ENCODE measurements around the gene NPSR1. TPM values are rescaled to one million over a fixed set of nuclear protein-coding genes. Genes with fewer than 3 reads are reported as not detected.
"Not testable (repeated sequence)": the region's sequence is repeated elsewhere in the genome, so short reads cannot be mapped to it uniquely, and the experiment has no call there.

NPSR1 gene
- polyA plus RNA-seq (2013, experiment 1 of 2; ENCODE audit: insufficient read length) = not detected
- polyA plus RNA-seq (2013, experiment 2 of 2; ENCODE audit: insufficient read length) = not detected

- no peak for DNase-seq
Measured at GRCh38 chr7:34657632-34658268, at the start of gene NPSR1. TSS of gene NPSR1 (plus strand) at chr7:34658218. CDS start at chr7:34658413, 195 bp downstream.

GRCh38 chr7:34612661-34613060 lies 45.4 kb upstream of the NPSR1 start:
- peak; percentile 70 for DNase-seq

GRCh38 chr7:34620425-34620824 lies 37.6 kb upstream of the NPSR1 start:
- DNase-seq = no peak

GRCh38 chr7:34622182-34622581 lies 35.8 kb upstream of the NPSR1 start:
- no peak for DNase-seq

- DNase-seq = no peak
Measured at GRCh38 chr7:34622771-34623250, 35.2 kb upstream of the NPSR1 start.

GRCh38 chr7:34628618-34629017 lies 29.4 kb upstream of the NPSR1 start:
- not testable (repeated sequence) for DNase-seq

- DNase-seq = peak; percentile 86
Measured at GRCh38 chr7:34652809-34653208, 5.2 kb upstream of the NPSR1 start.

GRCh38 chr7:34653787-34654186 lies 4.2 kb upstream of the NPSR1 start:
- DNase-seq = no peak

GRCh38 chr7:34655384-34655783 lies 2.6 kb upstream of the NPSR1 start:
- DNase-seq = no peak

- DNase-seq = no peak
Measured at GRCh38 chr7:34656041-34656440, 2.0 kb upstream of the NPSR1 start.

- DNase-seq = no peak
Measured at GRCh38 chr7:34659472-34660075, 1.6 kb downstream of the NPSR1 start.

GRCh38 chr7:34662058-34662708 lies 4.2 kb downstream of the NPSR1 start:
- DNase-seq = no peak

- DNase-seq = no peak
Measured at GRCh38 chr7:34664755-34665154, 6.7 kb downstream of the NPSR1 start.

- DNase-seq = peak; percentile 90
Measured at GRCh38 chr7:34672430-34672829, 14.4 kb downstream of the NPSR1 start.

- no peak for DNase-seq
Measured at GRCh38 chr7:34673066-34673465, 15.0 kb downstream of the NPSR1 start.

- peak; percentile 12 for DNase-seq
Measured at GRCh38 chr7:34675749-34676374, 17.8 kb downstream of the NPSR1 start.

- no peak for DNase-seq
Measured at GRCh38 chr7:34677491-34677890, 19.5 kb downstream of the NPSR1 start.

- DNase-seq = no peak
Measured at GRCh38 chr7:34687529-34687928, 29.5 kb downstream of the NPSR1 start.

GRCh38 chr7:34696415-34696814 lies 38.4 kb downstream of the NPSR1 start:
- no peak for DNase-seq

GRCh38 chr7:34709771-34710170 lies 51.8 kb downstream of the NPSR1 start:
- no peak for DNase-seq

GRCh38 chr7:34718867-34719266 lies 60.8 kb downstream of the NPSR1 start:
- DNase-seq = no peak

GRCh38 chr7:34719636-34720035 lies 61.6 kb downstream of the NPSR1 start:
- DNase-seq = no peak

GRCh38 chr7:34720289-34720688 lies 62.3 kb downstream of the NPSR1 start:
- DNase-seq = no peak

All from fibroblast of skin of abdomen (primary cell).